ENCODE measurements around the gene ING5. TPM values are rescaled to one million over a fixed set of nuclear protein-coding genes. Genes with fewer than 3 reads are reported as not detected.

The ING5 gene
- total RNA-seq, 1 experiment from 2014 or later: 41.4 TPM

GRCh38 chr2:241666627-241667400 lies 35.0 kb upstream of the ING5 start:
- H3K27me3 ChIP-seq (ENCODE audit: control insufficient read depth, insufficient read depth, low read length): no peaks in the 10 kb centered on the region
- DNase-seq: peak; percentile 54
- peaks cover 4% of the 10 kb centered on the region for H3K36me3 ChIP-seq (replicated peaks; ENCODE audit: control insufficient read depth, insufficient read depth, low read length)
- H3K4me3 ChIP-seq (ENCODE audit: insufficient read depth, low read depth, low read length): no peak overlapping the region

DNA sequence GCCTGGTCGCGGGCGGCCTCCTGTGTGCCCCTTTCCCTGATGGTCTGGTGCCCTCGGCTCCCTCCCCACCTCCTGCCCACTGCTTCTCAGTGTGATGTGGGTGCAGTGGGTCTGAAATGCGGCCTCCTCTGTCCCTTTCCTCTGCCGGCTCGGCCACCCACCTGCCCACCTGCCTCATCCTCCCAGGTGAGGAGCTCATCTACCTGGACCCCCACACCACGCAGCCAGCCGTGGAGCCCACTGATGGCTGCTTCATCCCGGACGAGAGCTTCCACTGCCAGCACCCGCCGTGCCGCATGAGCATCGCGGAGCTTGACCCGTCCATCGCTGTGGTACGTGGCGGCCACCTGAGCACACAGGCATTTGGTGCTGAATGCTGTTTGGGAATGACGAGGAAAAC lies 33.5 kb upstream of the ING5 start:
- no peaks in the 10 kb centered on the region for H3K27me3 ChIP-seq (ENCODE audit: control insufficient read depth, insufficient read depth, low read length)

GRCh38 chr2:241668839-241669238 lies 33.0 kb upstream of the ING5 start:
- H3K4me3 ChIP-seq (ENCODE audit: insufficient read depth, low read depth, low read length): no peak overlapping the region
- H3K36me3 ChIP-seq (replicated peaks; ENCODE audit: control insufficient read depth, insufficient read depth, low read length): peaks cover 3% of the 10 kb centered on the region
- peak; percentile 30 for DNase-seq
- H3K27me3 ChIP-seq (ENCODE audit: control insufficient read depth, insufficient read depth, low read length): no peaks in the 10 kb centered on the region

More for the DNA sequence above, 33.5 kb upstream of the ING5 start:
- Histone ChIP-seq H3K36me3 (replicated peaks; ENCODE audit: control insufficient read depth, insufficient read depth, low read length) (peaks cover 3% of the 10 kb centered on the region), H3K4me3 (ENCODE audit: insufficient read depth, low read depth, low read length) (no peak overlapping the region)
- DNase-seq: peak; percentile 29

DNA sequence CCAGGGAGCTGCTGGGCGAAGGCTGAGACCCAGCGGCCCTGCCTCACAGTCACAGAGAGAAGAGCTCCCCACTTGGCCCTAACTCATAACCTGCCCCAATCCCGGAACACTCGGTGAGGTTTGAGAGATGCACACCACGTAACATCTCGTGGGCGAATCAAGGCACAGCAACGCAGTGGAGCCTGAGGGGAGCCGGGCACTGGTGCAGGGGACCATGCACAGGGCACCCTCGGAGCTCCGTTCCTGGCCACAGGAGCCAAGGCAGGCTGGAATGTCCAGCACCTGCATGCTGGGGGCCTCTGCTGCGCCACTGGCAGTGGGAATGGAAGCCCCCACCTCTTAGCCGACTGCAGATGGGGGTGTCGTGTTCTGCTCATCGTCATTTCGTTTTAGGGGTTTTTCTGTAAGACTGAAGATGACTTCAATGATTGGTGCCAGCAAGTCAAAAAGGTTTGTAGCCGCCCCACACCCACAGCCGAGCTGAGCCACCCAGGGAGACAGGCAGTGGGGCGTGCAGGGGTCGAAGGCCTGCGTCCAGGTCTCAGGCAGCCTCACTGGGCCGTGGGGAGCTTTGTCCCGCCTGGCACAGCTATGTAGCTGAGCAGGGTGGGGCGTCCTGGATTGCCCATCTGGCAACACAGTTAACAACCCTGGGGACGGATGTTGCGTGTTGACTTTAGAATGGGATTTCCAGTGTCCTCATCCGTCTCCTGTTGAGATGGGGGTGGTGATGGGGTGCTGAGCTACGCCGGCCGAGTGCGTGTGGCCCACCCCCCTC lies 31.3 kb upstream of the ING5 start:
- Histone ChIP-seq H3K27me3 (ENCODE audit: control insufficient read depth, insufficient read depth, low read length) (no peaks in the 10 kb centered on the region), H3K36me3 (replicated peaks; ENCODE audit: control insufficient read depth, insufficient read depth, low read length) (peaks cover 3% of the 10 kb centered on the region), H3K4me3 (ENCODE audit: insufficient read depth, low read depth, low read length) (no peak overlapping the region)
- DNase-seq: peak; percentile 45

DNA sequence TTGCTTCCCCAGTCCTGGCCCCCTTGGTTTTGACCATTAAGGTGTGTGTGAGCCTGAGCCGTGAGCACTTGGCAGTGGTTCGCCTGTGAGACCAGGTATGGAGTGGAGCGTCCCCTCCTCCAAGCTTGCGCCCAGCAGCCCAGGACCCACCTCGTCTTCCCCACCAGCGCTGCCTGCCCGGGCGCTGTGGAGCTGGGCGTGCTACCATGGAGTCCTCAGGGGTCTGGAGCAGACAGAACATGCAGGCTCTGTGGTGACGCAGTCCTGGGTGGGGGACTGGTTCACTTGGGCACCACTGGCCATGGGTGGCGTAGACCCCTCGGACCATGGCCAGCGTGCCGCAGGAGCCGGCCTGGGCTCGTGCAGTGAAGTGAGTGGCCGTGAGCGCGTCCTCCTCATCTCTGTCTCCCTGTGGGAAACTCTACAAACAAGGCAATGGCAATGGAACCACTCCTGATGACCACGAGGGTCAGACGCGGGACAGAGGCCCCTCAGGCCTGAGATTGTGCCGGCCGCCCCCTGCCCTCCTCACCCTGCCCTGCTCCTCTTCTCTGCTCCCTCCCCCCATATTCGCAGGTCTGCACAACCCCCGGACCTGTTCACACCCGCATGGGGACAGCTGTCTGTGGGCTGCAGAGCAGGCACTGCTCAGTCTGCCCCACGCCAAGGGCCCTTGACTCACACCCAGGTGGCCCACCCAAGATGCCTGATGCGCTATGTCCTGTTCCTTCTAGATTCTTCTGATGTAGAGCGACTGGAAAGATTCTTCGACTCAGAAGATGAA lies 30.2 kb upstream of the ING5 start:
- no peaks in the 10 kb centered on the region for H3K27me3 ChIP-seq (ENCODE audit: control insufficient read depth, insufficient read depth, low read length)
- peaks cover 3% of the 10 kb centered on the region for H3K36me3 ChIP-seq (replicated peaks; ENCODE audit: control insufficient read depth, insufficient read depth, low read length)
- no peak overlapping the region for H3K4me3 ChIP-seq (ENCODE audit: insufficient read depth, low read depth, low read length)
- peak; percentile 51 for DNase-seq

DNA sequence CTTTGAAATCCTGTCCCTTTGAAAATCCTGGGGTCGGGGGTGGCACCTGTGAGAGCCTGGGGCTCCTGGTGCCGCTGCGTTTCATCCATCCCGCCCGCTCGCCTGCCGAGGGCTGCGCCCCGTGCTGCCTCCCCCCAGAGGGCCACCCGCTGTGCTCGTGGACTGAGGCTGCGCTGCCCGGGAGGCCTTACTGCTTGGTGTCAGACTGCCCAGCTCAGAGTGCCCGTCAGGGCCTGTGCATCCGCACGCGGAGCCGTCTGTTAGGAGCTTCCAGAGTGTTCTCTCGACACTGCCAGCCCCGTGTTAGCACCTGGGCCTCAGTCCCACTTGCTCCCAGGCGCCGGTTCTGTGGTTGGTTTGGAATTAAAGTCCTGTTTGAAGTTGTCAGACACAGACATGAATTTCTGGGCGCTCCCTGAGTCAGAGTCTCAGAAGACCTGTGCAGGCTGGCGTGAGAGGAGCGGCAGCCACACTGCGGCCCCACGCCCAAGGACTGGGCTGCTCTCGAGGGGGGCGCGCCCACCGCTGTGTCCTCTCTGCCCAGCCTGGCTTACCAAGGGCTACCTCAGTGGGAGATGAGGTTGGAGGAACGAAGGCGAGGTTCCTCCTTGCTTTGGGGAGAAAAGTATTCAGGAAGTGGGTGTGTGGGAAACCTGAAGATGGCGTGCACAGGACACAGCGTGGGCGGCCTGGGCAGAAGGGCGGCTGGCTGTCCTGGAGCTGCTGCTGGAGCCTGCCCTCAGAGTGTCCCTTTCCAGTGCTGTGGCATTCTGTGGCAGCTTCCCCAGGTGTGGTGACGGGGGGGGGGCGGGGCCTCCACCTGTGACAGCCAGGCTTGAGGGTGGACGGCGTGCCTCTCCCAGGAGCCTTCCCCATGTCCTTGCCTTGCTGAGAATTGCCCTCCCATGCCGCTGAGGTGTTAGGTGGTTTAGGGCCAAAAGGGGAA lies 29.3 kb upstream of the ING5 start:
- Histone ChIP-seq H3K36me3 (replicated peaks; ENCODE audit: control insufficient read depth, insufficient read depth, low read length) (peaks cover 4% of the 10 kb centered on the region), H3K27me3 (ENCODE audit: control insufficient read depth, insufficient read depth, low read length) (no peaks in the 10 kb centered on the region), H3K4me3 (ENCODE audit: insufficient read depth, low read depth, low read length) (no peak overlapping the region)
- DNase-seq: peak; percentile 66

DNA sequence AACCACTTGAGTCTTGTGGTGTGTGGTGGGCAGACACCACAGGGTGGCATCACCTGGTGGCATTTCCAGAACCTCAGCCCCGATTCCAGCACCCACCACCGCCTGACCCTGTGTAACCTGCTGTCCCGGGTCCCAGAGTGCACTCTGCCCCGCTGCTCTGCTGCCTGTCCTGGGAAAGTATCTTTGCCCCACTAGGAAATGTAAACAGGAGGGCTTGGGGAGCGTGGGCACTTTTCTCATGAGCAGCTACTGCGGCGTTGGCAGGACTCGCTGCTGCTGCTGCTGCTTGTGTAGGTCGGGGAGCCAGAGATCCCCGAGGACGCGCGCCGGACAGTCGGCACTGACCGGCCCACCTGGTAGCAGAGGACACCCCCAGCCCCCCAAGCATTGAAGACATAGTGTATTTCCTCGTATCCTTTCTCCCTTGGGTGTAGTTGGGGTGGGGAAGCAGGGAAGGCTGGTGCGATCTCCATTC lies 28.6 kb upstream of the ING5 start:
- Histone ChIP-seq H3K4me3 (ENCODE audit: insufficient read depth, low read depth, low read length) (no peak overlapping the region), H3K27me3 (ENCODE audit: control insufficient read depth, insufficient read depth, low read length) (no peaks in the 10 kb centered on the region), H3K36me3 (replicated peaks; ENCODE audit: control insufficient read depth, insufficient read depth, low read length) (peaks cover 9% of the 10 kb centered on the region)
- peak; percentile 63 for DNase-seq

DNA sequence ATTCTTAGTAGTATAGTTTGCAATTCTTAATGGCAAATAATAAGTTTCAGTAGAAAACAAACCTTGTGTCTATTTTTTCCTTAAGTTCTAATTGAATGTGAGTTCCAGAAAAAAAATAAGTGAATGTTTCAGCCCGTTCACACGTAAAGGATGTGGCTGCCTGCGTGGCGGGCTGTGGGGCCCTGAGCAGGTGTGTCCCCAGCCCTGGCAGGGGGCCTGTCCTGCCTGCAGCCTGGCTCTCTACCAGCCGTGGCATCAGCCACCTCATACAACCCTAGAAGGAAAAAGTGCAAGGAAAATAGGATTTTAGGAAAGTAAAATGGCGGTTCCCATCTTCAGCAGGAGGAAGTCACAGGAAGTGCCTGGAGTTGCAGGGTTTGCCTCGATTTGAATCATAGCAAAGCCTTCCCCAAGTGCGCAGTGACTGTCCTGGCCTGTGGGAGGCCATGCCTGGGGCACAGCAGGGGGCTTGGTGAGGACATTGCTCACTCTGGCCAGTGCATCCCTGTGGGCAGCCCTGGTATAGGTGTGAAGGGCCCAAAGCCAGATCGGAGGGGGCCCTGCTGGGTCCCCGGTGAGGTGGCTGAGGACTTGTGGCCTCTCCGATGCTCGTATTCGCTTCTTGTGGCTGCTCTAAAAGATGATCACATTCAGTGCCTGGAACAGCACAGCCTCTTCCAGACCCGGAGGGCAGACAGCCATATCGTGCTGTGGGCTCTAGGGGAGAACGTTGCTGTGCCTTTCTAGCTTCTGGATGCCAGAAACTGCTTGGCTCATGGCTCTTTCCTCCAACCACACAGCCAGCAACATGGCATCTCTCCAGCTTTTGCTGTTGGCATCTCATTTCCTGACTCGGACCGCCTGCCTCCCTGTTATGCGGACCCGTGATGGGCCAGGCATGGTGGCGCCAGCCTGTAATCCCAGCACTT lies 27.8 kb upstream of the ING5 start:
- no peak overlapping the region for H3K4me3 ChIP-seq (ENCODE audit: insufficient read depth, low read depth, low read length)
- H3K27me3 ChIP-seq (ENCODE audit: control insufficient read depth, insufficient read depth, low read length): no peaks in the 10 kb centered on the region
- peak; percentile 87 for DNase-seq
- H3K36me3 ChIP-seq (replicated peaks; ENCODE audit: control insufficient read depth, insufficient read depth, low read length): peaks cover 12% of the 10 kb centered on the region

DNA sequence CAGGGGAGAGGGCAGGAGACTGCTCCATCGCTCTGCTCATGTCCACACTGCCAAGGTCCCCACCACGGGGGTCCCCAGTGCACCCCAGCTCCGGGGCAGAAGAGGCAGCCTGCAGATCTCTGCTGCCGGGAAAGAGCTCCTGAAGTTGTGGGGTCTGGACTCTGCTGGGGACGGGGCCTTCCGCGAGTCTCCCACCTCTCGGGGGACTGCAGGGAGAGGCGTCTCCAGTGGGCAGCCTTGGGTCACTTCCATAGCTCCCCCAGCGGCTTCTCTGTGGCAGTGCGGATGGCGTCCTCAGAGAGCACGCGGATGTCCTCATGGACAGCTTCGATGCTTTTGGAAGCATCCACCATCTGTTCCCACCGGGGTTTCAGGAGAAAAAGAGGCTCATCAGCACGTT lies 26.0 kb upstream of the ING5 start:
- Histone ChIP-seq H3K27me3 (ENCODE audit: control insufficient read depth, insufficient read depth, low read length) (no peaks in the 10 kb centered on the region), H3K36me3 (replicated peaks; ENCODE audit: control insufficient read depth, insufficient read depth, low read length) (peaks cover 16% of the 10 kb centered on the region), H3K4me3 (ENCODE audit: insufficient read depth, low read depth, low read length) (no peak overlapping the region)
- peak; percentile 79 for DNase-seq

DNA sequence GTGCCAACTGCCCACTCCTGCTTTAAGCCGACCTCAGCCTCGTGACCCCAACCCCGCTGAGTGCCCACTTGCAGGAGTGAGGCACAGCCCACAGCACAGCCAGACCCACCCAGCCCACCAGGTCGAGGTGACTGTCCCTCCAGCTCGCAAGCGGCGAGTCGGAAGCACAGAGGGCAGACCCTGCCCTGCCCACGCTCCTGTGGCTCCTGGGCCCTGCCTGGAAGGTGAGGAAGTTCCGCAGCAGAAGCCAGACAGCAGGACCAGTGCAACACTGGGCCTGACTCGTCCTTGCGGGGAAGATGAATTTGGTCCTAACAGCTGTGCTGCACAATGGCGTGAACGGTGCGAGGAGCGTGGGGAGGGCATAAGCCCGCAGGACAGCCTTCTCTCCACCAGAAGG lies 25.2 kb upstream of the ING5 start:
- Histone ChIP-seq H3K36me3 (replicated peaks; ENCODE audit: control insufficient read depth, insufficient read depth, low read length) (peaks cover 14% of the 10 kb centered on the region), H3K27me3 (ENCODE audit: control insufficient read depth, insufficient read depth, low read length) (no peaks in the 10 kb centered on the region), H3K4me3 (ENCODE audit: insufficient read depth, low read depth, low read length) (no peak overlapping the region)
- DNase-seq: peak; percentile 53

GRCh38 chr2:241677392-241677791 lies 24.4 kb upstream of the ING5 start:
- no peaks in the 10 kb centered on the region for H3K27me3 ChIP-seq (ENCODE audit: control insufficient read depth, insufficient read depth, low read length)
- H3K36me3 ChIP-seq (replicated peaks; ENCODE audit: control insufficient read depth, insufficient read depth, low read length): peaks cover 19% of the 10 kb centered on the region
- peak; percentile 38 for DNase-seq
- no peak overlapping the region for H3K4me3 ChIP-seq (ENCODE audit: insufficient read depth, low read depth, low read length)

DNA sequence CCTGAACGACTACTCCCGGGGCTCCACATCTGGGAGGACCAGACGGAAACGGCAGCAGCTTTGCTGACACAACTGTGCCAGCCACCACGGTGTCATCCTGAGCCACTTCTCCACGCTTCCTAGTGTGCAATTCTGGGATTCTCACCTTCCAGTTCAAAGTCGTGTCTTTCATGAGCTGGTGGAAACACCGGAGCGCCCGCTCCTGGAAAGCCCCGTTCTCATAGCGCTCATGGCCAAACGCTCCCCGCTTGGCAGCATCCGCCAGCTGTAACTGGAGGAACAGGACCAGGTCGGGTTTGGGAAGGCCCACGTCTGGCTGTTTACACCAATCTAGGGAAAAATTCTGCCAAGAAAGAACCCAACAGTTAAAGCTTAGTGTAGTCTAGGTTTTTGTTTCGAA lies 23.5 kb upstream of the ING5 start:
- DNase-seq: no peak
- no peak overlapping the region for H3K4me3 ChIP-seq (ENCODE audit: insufficient read depth, low read depth, low read length)
- H3K27me3 ChIP-seq (ENCODE audit: control insufficient read depth, insufficient read depth, low read length): no peaks in the 10 kb centered on the region
- H3K36me3 ChIP-seq (replicated peaks; ENCODE audit: control insufficient read depth, insufficient read depth, low read length): peaks cover 21% of the 10 kb centered on the region
